H9 (cell line): Measurements from ENCODE around the gene THBS2. TPM values are rescaled to one million over a fixed set of nuclear protein-coding genes. Genes with fewer than 3 reads are reported as not detected.
A peak's percentile ranks its signal among the peaks of the same experiment; 100 is the strongest.

ENCODE experiments used
- DNase-seq: peaks from one replicate; pipeline ENCODE4 v3.0.0-alpha.2; 2017
- H2AFZ ChIP-seq: one replicate; pipeline ENCODE4 v1.6.1; 2013; ENCODE audit warnings: mild to moderate bottlenecking, low read length, control low read depth, moderate library complexity
- H2AK5ac ChIP-seq: 2 replicates; pipeline ENCODE4 v1.6.1; 2013; ENCODE audit warnings: low read length, control low read depth, mixed read lengths; ENCODE audit not compliant: insufficient read length
- H2BK120ac ChIP-seq: one replicate; pipeline ENCODE4 v1.6.1; 2013; ENCODE audit warnings: low read depth, mild to moderate bottlenecking, low read length, control low read depth, inconsistent platforms; ENCODE audit not compliant: poor library complexity, severe bottlenecking
- H2BK12ac ChIP-seq: 2 replicates; pipeline ENCODE4 v1.6.1; 2013; ENCODE audit warnings: low read length, control low read depth, mixed read lengths, low read depth; ENCODE audit not compliant: insufficient read length
- H2BK15ac ChIP-seq: 2 replicates; pipeline ENCODE4 v1.6.1; 2013; ENCODE audit warnings: low read depth, low read length, control low read depth
- H2BK20ac ChIP-seq: one replicate; pipeline ENCODE4 v1.6.1; 2013; ENCODE audit warnings: low read depth, mild to moderate bottlenecking, low read length, control low read depth, inconsistent platforms; ENCODE audit not compliant: poor library complexity, severe bottlenecking
- H2BK5ac ChIP-seq: 2 replicates; pipeline ENCODE4 v1.6.1; 2013; ENCODE audit warnings: low read length, control low read depth, mixed read lengths; ENCODE audit not compliant: insufficient read length
- H3K14ac ChIP-seq: 2 replicates; pipeline ENCODE4 v1.6.1; 2013; ENCODE audit warnings: low read length, control low read depth; ENCODE audit not compliant: insufficient read depth
- H3K18ac ChIP-seq: 2 replicates; pipeline ENCODE4 v1.6.1; 2013; ENCODE audit warnings: low read depth, mild to moderate bottlenecking, mixed read lengths, low read length, control low read depth; ENCODE audit not compliant: insufficient read length
- H3K23ac ChIP-seq: 2 replicates; pipeline ENCODE4 v1.6.1; 2013; ENCODE audit warnings: low read length, control low read depth, mixed read lengths, low read depth; ENCODE audit not compliant: insufficient read length
- H3K23me2 ChIP-seq: 2 replicates; pipeline ENCODE4 v1.6.1; 2013; ENCODE audit warnings: low read depth, mild to moderate bottlenecking, mixed read lengths, low read length, control low read depth; ENCODE audit not compliant: insufficient read length, poor library complexity, severe bottlenecking
- H3K27ac ChIP-seq: 2 replicates; pipeline ENCODE4 v1.5.1; 2013; ENCODE audit warnings: low read length, control low read depth, mixed read lengths, low read depth; ENCODE audit not compliant: insufficient read length
- H3K27me3 ChIP-seq: 2 replicates; pipeline ENCODE4 v1.6.1; 2013; ENCODE audit warnings: low read length, control low read depth, inconsistent platforms; ENCODE audit not compliant: insufficient read depth
- H3K4ac ChIP-seq: 2 replicates; pipeline ENCODE4 v1.6.1; 2013; ENCODE audit warnings: low read depth, mild to moderate bottlenecking, control low read depth, inconsistent platforms, low read length, moderate library complexity
- H3K4me1 ChIP-seq: 2 replicates; pipeline ENCODE4 v1.6.1; 2013; ENCODE audit warnings: low read length, control low read depth, inconsistent platforms; ENCODE audit not compliant: insufficient read depth
- H3K4me2 ChIP-seq: 2 replicates; pipeline ENCODE4 v1.6.1; 2013; ENCODE audit warnings: low read length, control low read depth, mixed read lengths; ENCODE audit not compliant: insufficient read length, insufficient read depth
- H3K56ac ChIP-seq: 2 replicates; pipeline ENCODE4 v1.6.1; 2013; ENCODE audit warnings: low read depth, mild to moderate bottlenecking, mixed read lengths, low read length, control low read depth; ENCODE audit not compliant: insufficient read length
- H3K79me1 ChIP-seq: 2 replicates; pipeline ENCODE4 v1.6.1; 2013; ENCODE audit warnings: low read depth, mild to moderate bottlenecking, moderate library complexity, low read length, control low read depth, inconsistent platforms; ENCODE audit not compliant: insufficient read depth, poor library complexity, severe bottlenecking
- H3K79me2 ChIP-seq: 2 replicates; pipeline ENCODE4 v1.6.1; 2013; ENCODE audit warnings: low read length, control low read depth, inconsistent platforms; ENCODE audit not compliant: insufficient read depth
- H3K9ac ChIP-seq: 2 replicates; pipeline ENCODE4 v1.6.1; 2013; ENCODE audit warnings: low read length, control low read depth, mixed read lengths; ENCODE audit not compliant: insufficient read length; ENCODE audit errors: extremely low read depth
- H3K9me3 ChIP-seq: one replicate; pipeline ENCODE4 v1.6.1; 2013; ENCODE audit warnings: low read depth, low read length, inconsistent platforms; ENCODE audit not compliant: control insufficient read depth
- H3T11ph ChIP-seq: one replicate; pipeline ENCODE4 v1.6.1; 2013; ENCODE audit warnings: mild to moderate bottlenecking, low read length, control low read depth, inconsistent platforms
- H4K20me1 ChIP-seq: one replicate; pipeline ENCODE4 v1.6.1; 2013; ENCODE audit not compliant: control insufficient read depth, insufficient read length, insufficient read depth
- H4K5ac ChIP-seq: 2 replicates; pipeline ENCODE4 v1.6.1; 2013; ENCODE audit warnings: low read depth, mild to moderate bottlenecking, mixed read lengths, low read length, control low read depth; ENCODE audit not compliant: insufficient read length
- H4K8ac ChIP-seq: replicated peaks from 2 replicates; pipeline ENCODE4 v1.6.1; 2013; ENCODE audit warnings: low read length, control low read depth, mixed read lengths, low read depth; ENCODE audit not compliant: insufficient read length
- H4K91ac ChIP-seq: 2 replicates; pipeline ENCODE4 v1.6.1; 2013; ENCODE audit warnings: low read depth, mild to moderate bottlenecking, moderate library complexity, mixed read lengths, low read length, control low read depth; ENCODE audit not compliant: insufficient read length
- H3K27ac Mint-ChIP-seq, 3 experiments: 2 replicates in 2 of 3; 3 replicates in 1 of 3; pipeline ENCODE4 v1.8.0; 2020 to 2021; ENCODE audit warnings: mixed read lengths in 3 of 3, mild to moderate bottlenecking in 1 of 3, moderate library complexity in 1 of 3
- H3K27me3 Mint-ChIP-seq: 2 replicates; pipeline ENCODE4 v1.8.0; 2021; ENCODE audit warnings: low read depth, mild to moderate bottlenecking, moderate library complexity, mixed read lengths
- H3K36me3 Mint-ChIP-seq, 3 experiments: 2 replicates in 2 of 3; 3 replicates in 1 of 3; pipeline ENCODE4 v1.8.0; 2020 to 2021; ENCODE audit warnings: low read depth in 3 of 3, mixed read lengths in 3 of 3; ENCODE audit not compliant: insufficient read depth in 1 of 3
- H3K4me1 Mint-ChIP-seq, 2 experiments: 2 replicates each; pipeline ENCODE4 v1.8.0; 2020; ENCODE audit warnings: mixed read lengths in 2 of 2
- H3K4me3 Mint-ChIP-seq, 2 experiments: 2 replicates in 1 of 2; 3 replicates in 1 of 2; pipeline ENCODE4 v1.8.0; 2020 to 2021; ENCODE audit warnings: mild to moderate bottlenecking in 2 of 2, mixed read lengths in 2 of 2, moderate library complexity in 1 of 2
- H3K9me3 Mint-ChIP-seq, 2 experiments: 2 replicates in 1 of 2; 3 replicates in 1 of 2; pipeline ENCODE4 v1.8.0; 2020; ENCODE audit warnings: mild to moderate bottlenecking in 2 of 2, mixed read lengths in 2 of 2, moderate library complexity in 1 of 2
- CTCF ChIP-seq: fragments of 200-600 bp; sonication (generic); conservative IDR thresholded peaks from 3 replicates; pipeline ENCODE4 v1.8.0; 2021; ENCODE audit warnings: antibody characterized with exemption, mild to moderate bottlenecking
- WGBS: extraction: QIAGEN DNeasy Blood & Tissue Kit; methylation state at CpG from one replicate; pipeline ENCODE4 v1.1.7; 2013; ENCODE audit warnings: missing lambda C conversion rate, low lambda C conversion rate, mixed read lengths; ENCODE audit not compliant: insufficient read length; ENCODE audit errors: extremely low coverage; 5-methylcytosine and 5-hydroxymethylcytosine counted together
- total RNA-seq: library from RNA; stranded (reverse); gene quantifications from 2 replicates; pipeline ENCODE4 v1.2.1, GENCODE V29; 2021

THBS2 gene
- total RNA-seq, 1 experiment from 2014 or later, result 14.7 TPM

DNA sequence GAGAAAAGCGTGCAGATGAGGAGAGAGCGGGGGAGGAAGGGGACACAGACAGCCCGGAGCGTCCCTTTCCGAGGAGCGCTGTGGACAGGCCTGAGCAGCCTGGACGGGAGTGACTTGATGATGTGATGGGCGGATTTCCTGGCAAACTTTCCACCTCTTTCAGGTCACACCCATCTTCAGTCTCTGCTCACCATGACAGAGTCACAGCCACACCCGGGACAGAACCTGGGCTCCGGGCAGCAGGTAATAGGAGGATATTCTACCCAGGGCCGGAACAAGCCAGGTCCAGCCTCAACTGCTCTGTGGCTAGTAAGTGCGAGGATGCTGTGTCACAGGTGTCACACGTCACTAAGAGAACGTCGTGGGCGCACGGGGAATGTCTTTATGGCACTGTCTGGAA lies 84.3 kb downstream of the THBS2 start:
- H2BK12ac ChIP-seq, result no peak overlapping the region
- TF ChIP-seq CTCF, result no peak
- H2BK20ac ChIP-seq, result no peak overlapping the region
- no peak overlapping the region for H2BK5ac ChIP-seq
- H3T11ph ChIP-seq, result no peak overlapping the region
- no peak overlapping the region; the same call in 1 of the 2 replicates for H3K14ac ChIP-seq
- Mint-ChIP-seq H3K27me3 (peaks cover 4% of the 10 kb centered on the region), H3K27ac (no peak overlapping the region; a peak in 1 of 7 replicates), H3K4me3 (no peak overlapping the region), H3K36me3 (no peaks in the 10 kb centered on the region), H3K9me3 (peaks cover 4 to 5% of the 10 kb centered on the region in 2 experiments; a peak in 1 of 5 replicates), H3K4me1 (no peaks in the 10 kb centered on the region)
- H3K4me1 ChIP-seq, result no peaks in the 10 kb centered on the region
- no peak overlapping the region for H2BK15ac ChIP-seq
- no peak overlapping the region for H4K5ac ChIP-seq
- no peaks in the 10 kb centered on the region for H3K9me3 ChIP-seq
- H4K20me1 ChIP-seq, result peaks cover 2% of the 10 kb centered on the region
- no peak overlapping the region for H3K56ac ChIP-seq
- H3K9ac ChIP-seq, result no peak overlapping the region
- H3K18ac ChIP-seq, result no peak overlapping the region
- H3K23me2 ChIP-seq, result peaks cover 3% of the 10 kb centered on the region
- H3K23ac ChIP-seq, result no peak overlapping the region
- H2AFZ ChIP-seq, result no peak overlapping the region
- WGBS, result no CpG with 5 or more reads among the region's 17 CpGs
- no peaks in the 10 kb centered on the region for H3K79me2 ChIP-seq
- no peak overlapping the region for H2BK120ac ChIP-seq
- H3K4ac ChIP-seq, result no peak overlapping the region
- H3K4me2 ChIP-seq, result no peak overlapping the region
- H2AK5ac ChIP-seq, result no peak overlapping the region
- no peaks in the 10 kb centered on the region for H3K79me1 ChIP-seq
- H4K8ac ChIP-seq, result no peak overlapping the region
- no peaks in the 10 kb centered on the region for H3K27me3 ChIP-seq
- no peak overlapping the region for H4K91ac ChIP-seq
- no peak overlapping the region for H3K27ac ChIP-seq
- DNase-seq, result peak; percentile 10
